ENCODE measurements around the gene OR1Q1.

OR1Q1 gene
- long read RNA-seq: 0 reads

- no peak within 1 kb of the TSS for H3K4me3 ChIP-seq (replicated peaks; ENCODE audit: insufficient read depth, low read length)
- H3K27ac ChIP-seq (replicated peaks): no peak within 1 kb of the TSS
- H3K27me3 ChIP-seq (ENCODE audit: insufficient read depth, poor library complexity, severe bottlenecking): no peaks in the 10 kb centered on the region
- TF ChIP-seq POLR2AphosphoS5 (IDR thresholded peaks at IDR 0.05; ENCODE audit: low read depth) (no peak), REST (IDR thresholded peaks at IDR 0.05; ENCODE audit: insufficient replicate concordance, low read depth) (no peak), GABPA (IDR thresholded peaks at IDR 0.05; ENCODE audit: low read depth) (no peak), CTCF (IDR thresholded peaks at IDR 0.05; ENCODE audit: insufficient read depth, low read length) (no peak), SPI1 (IDR thresholded peaks at IDR 0.05; ENCODE audit: borderline replicate concordance, low read depth) (no peak)
- no peak for DNase-seq (ENCODE audit: low read depth in 1 of 2, low spot score in 1 of 2)
Observed at GRCh38 chr9:122614362-122614761, at the start of gene OR1Q1. Gene OR1Q1 (plus strand): TSS chr9:122614738. CDS start chr9:122614738, 0 bp downstream.

GRCh38 chr9:122567901-122568300 is 46.6 kb upstream of the OR1Q1 start:
- H3K27ac ChIP-seq (replicated peaks): no peak overlapping the region
- DNase-seq (ENCODE audit: low read depth in 1 of 2, low spot score in 1 of 2): no peak
- H3K27me3 ChIP-seq (ENCODE audit: insufficient read depth, poor library complexity, severe bottlenecking): no peaks in the 10 kb centered on the region
- TF ChIP-seq REST (IDR thresholded peaks at IDR 0.05; ENCODE audit: insufficient replicate concordance, low read depth): no peak
- no peak for TF ChIP-seq SPI1 (IDR thresholded peaks at IDR 0.05; ENCODE audit: borderline replicate concordance, low read depth)
- no peak for TF ChIP-seq CTCF (IDR thresholded peaks at IDR 0.05; ENCODE audit: insufficient read depth, low read length)
- TF ChIP-seq GABPA (IDR thresholded peaks at IDR 0.05; ENCODE audit: low read depth): no peak
- no peak for TF ChIP-seq POLR2AphosphoS5 (IDR thresholded peaks at IDR 0.05; ENCODE audit: low read depth)
- H3K4me3 ChIP-seq (replicated peaks; ENCODE audit: insufficient read depth, low read length): no peak overlapping the region

- no peak overlapping the region for H3K27ac ChIP-seq (replicated peaks)
- no peak for DNase-seq (ENCODE audit: low read depth in 1 of 2, low spot score in 1 of 2)
- TF ChIP-seq POLR2AphosphoS5 (IDR thresholded peaks at IDR 0.05; ENCODE audit: low read depth): no peak
- no peak for TF ChIP-seq SPI1 (IDR thresholded peaks at IDR 0.05; ENCODE audit: borderline replicate concordance, low read depth)
- TF ChIP-seq CTCF (IDR thresholded peaks at IDR 0.05; ENCODE audit: insufficient read depth, low read length): no peak
- no peak for TF ChIP-seq REST (IDR thresholded peaks at IDR 0.05; ENCODE audit: insufficient replicate concordance, low read depth)
- no peak for TF ChIP-seq GABPA (IDR thresholded peaks at IDR 0.05; ENCODE audit: low read depth)
- H3K27me3 ChIP-seq (ENCODE audit: insufficient read depth, poor library complexity, severe bottlenecking): no peaks in the 10 kb centered on the region
- H3K4me3 ChIP-seq (replicated peaks; ENCODE audit: insufficient read depth, low read length): no peak overlapping the region
Observed at GRCh38 chr9:122572456-122572855, 42.1 kb upstream of the OR1Q1 start.
